Neural cell (in vitro differentiated cells): ENCODE measurements around the gene RPS27L. TPM values are rescaled to one million over a fixed set of nuclear protein-coding genes. Genes with fewer than 3 reads are reported as not detected.

ENCODE experiments used
- H2AFZ ChIP-seq: fragments of 200-600, 300-800 bp; sonication (generic), shearing (Covaris generic); 2 replicates; pipeline ENCODE4 v1.6.0; 2014; ENCODE audit warnings: low read depth, mild to moderate bottlenecking, antibody characterized with exemption, low read length, moderate library complexity
- H3F3A ChIP-seq: fragments of 200-600 bp; shearing (Covaris generic); 2 replicates; pipeline ENCODE4 v1.6.1; 2016; ENCODE audit warnings: mild to moderate bottlenecking, moderate library complexity, mixed read lengths, antibody characterized with exemption, low read length; ENCODE audit not compliant: insufficient read depth, poor library complexity, severe bottlenecking
- H3K27ac ChIP-seq: fragments of 200-600, 300-800 bp; sonication (generic), shearing (Covaris generic); 2 replicates; pipeline ENCODE4 v1.5.1; 2014; ENCODE audit warnings: mild to moderate bottlenecking, low read length, moderate library complexity
- H3K27me3 ChIP-seq: fragments of 300-800, 200-600 bp; sonication (generic), shearing (Covaris generic); 2 replicates; pipeline ENCODE4 v1.6.0; 2014; ENCODE audit warnings: mild to moderate bottlenecking, low read depth, low read length, moderate library complexity; ENCODE audit not compliant: insufficient read depth
- H3K36me3 ChIP-seq: fragments of 300-800, 200-600 bp; sonication (generic), shearing (Covaris generic); 2 replicates; pipeline ENCODE4 v1.5.1; 2014; ENCODE audit warnings: mild to moderate bottlenecking, antibody characterized with exemption, low read length, moderate library complexity; ENCODE audit not compliant: insufficient read depth
- H3K4me2 ChIP-seq: fragments of 300-800, 200-600 bp; sonication (generic), shearing (Covaris generic); 2 replicates; pipeline ENCODE4 v1.6.0; 2014; ENCODE audit warnings: mild to moderate bottlenecking, low read length
- H3K4me3 ChIP-seq: fragments of 300-800, 200-600 bp; sonication (generic), shearing (Covaris generic); 2 replicates; pipeline ENCODE4 v1.5.1; 2014; ENCODE audit warnings: mild to moderate bottlenecking, low read length, moderate library complexity
- H3K79me2 ChIP-seq: fragments of 200-600 bp; shearing (Covaris generic); replicated peaks from 2 replicates; pipeline ENCODE4 v1.6.0; 2014; ENCODE audit warnings: mild to moderate bottlenecking, low read length, moderate library complexity; ENCODE audit not compliant: insufficient read depth
- H3K9ac ChIP-seq: fragments of 300-800, 200-600 bp; sonication (generic), shearing (Covaris generic); 2 replicates; pipeline ENCODE4 v1.6.1; 2016; ENCODE audit warnings: mild to moderate bottlenecking, low read length, mixed read lengths
- H3K9me2 ChIP-seq: fragments of 200-600 bp; shearing (Covaris generic); 2 replicates; pipeline ENCODE4 v1.6.1; 2016; ENCODE audit warnings: mild to moderate bottlenecking, low read length, mixed read lengths; ENCODE audit not compliant: insufficient read depth
- H3K9me3 ChIP-seq: fragments of 200-600, 300-800 bp; sonication (generic), shearing (Covaris generic); 2 replicates; pipeline ENCODE4 v1.6.1; 2016; ENCODE audit warnings: mild to moderate bottlenecking, mixed run types, low read length, moderate library complexity, mixed read lengths
- H4K20me1 ChIP-seq: fragments of 200-600 bp; shearing (Covaris generic); 2 replicates; pipeline ENCODE4 v1.6.1; 2016; ENCODE audit warnings: mild to moderate bottlenecking, mixed run types; ENCODE audit not compliant: insufficient read depth
- EP300 ChIP-seq: fragments of 450-650 bp; conservative IDR thresholded peaks from 2 replicates; pipeline ENCODE4 v1.6.1; 2014; ENCODE audit warnings: antibody characterized with exemption, mild to moderate bottlenecking, moderate library complexity; ENCODE audit not compliant: poor library complexity, severe bottlenecking
- EZH2 ChIP-seq: fragments of 200-600, 300-800 bp; shearing (Covaris generic), sonication (generic); IDR thresholded peaks from 2 replicates; pipeline ENCODE4 v1.6.1; 2014; ENCODE audit warnings: antibody characterized with exemption, low read length, borderline replicate concordance, mild to moderate bottlenecking; ENCODE audit not compliant: insufficient read depth, poor library complexity, severe bottlenecking
- MXI1 ChIP-seq: fragments of 450-650 bp; conservative IDR thresholded peaks from 2 replicates; pipeline ENCODE4 v1.6.1; 2014; ENCODE audit warnings: antibody characterized with exemption, mild to moderate bottlenecking; ENCODE audit not compliant: poor library complexity, severe bottlenecking
- POLR2AphosphoS5 ChIP-seq: IDR thresholded peaks from 2 replicates; pipeline ENCODE4 v1.6.1; 2012
- RAD21 ChIP-seq: fragments of 450-650 bp; conservative IDR thresholded peaks from 2 replicates; pipeline ENCODE4 v1.6.1; 2014; ENCODE audit warnings: antibody characterized with exemption, mild to moderate bottlenecking, moderate library complexity
- SMC3 ChIP-seq: fragments of 450-650 bp; conservative IDR thresholded peaks from 2 replicates; pipeline ENCODE4 v1.6.1; 2014; ENCODE audit warnings: antibody characterized with exemption, mild to moderate bottlenecking, moderate library complexity; ENCODE audit not compliant: poor library complexity
- TAF1 ChIP-seq: IDR thresholded peaks from 2 replicates; pipeline ENCODE4 v1.6.1; 2012; ENCODE audit warnings: low read depth
- polyA plus RNA-seq: library from polyadenylated mRNA; depleted of rRNA; stranded (reverse); fragments of >200 nt; gene quantifications from 2 replicates; pipeline ENCODE4 v1.2.3, GENCODE V29; 2014
- TF ChIP-seq, protein P1 (sequence below): fragments of 450-650 bp; IDR thresholded peaks from 2 replicates; pipeline ENCODE4 v1.5.1; 2014; ENCODE audit warnings: antibody characterized with exemption, mild to moderate bottlenecking, moderate library complexity; ENCODE audit not compliant: poor library complexity, severe bottlenecking
- TF ChIP-seq, protein P2 (sequence below): IDR thresholded peaks from 2 replicates; pipeline ENCODE4 v1.6.1; 2012; ENCODE audit warnings: borderline replicate concordance

Gene RPS27L
- polyA plus RNA-seq, 1 donor from 2014 or later: 58.2 TPM

DNA sequence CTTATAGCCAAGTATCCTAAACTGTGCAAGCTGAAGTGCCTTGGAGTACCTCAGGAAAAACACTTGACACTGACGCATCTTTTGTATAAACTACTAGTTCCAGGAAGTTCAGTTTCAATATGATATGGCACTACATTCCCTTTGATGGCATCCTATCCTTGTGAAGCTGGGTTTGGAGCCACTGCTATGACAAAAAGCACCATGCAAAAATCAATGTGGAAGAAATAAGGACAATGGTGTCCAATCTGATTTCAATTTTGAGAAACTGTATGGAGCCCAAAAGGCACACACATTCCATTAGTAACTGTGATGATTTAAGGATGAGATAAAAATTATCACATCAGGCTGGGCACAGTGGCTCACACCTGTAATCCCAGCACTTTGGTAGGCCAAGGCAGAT lies 5.6 kb downstream of the RPS27L start:
- H3K27ac ChIP-seq: no peak overlapping the region
- H4K20me1 ChIP-seq: no peaks in the 10 kb centered on the region
- H3K9ac ChIP-seq: no peak overlapping the region
- no peaks in the 10 kb centered on the region for H3K9me3 ChIP-seq
- TF ChIP-seq SMC3 (no peak), TAF1 (no peak), MXI1 (no peak), EP300 (no peak), EZH2 (no peak), POLR2AphosphoS5 (no peak), RAD21 (no peak)
- TF ChIP-seq, protein P1, sequence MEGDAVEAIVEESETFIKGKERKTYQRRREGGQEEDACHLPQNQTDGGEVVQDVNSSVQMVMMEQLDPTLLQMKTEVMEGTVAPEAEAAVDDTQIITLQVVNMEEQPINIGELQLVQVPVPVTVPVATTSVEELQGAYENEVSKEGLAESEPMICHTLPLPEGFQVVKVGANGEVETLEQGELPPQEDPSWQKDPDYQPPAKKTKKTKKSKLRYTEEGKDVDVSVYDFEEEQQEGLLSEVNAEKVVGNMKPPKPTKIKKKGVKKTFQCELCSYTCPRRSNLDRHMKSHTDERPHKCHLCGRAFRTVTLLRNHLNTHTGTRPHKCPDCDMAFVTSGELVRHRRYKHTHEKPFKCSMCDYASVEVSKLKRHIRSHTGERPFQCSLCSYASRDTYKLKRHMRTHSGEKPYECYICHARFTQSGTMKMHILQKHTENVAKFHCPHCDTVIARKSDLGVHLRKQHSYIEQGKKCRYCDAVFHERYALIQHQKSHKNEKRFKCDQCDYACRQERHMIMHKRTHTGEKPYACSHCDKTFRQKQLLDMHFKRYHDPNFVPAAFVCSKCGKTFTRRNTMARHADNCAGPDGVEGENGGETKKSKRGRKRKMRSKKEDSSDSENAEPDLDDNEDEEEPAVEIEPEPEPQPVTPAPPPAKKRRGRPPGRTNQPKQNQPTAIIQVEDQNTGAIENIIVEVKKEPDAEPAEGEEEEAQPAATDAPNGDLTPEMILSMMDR: no peak
- TF ChIP-seq, protein P2, sequence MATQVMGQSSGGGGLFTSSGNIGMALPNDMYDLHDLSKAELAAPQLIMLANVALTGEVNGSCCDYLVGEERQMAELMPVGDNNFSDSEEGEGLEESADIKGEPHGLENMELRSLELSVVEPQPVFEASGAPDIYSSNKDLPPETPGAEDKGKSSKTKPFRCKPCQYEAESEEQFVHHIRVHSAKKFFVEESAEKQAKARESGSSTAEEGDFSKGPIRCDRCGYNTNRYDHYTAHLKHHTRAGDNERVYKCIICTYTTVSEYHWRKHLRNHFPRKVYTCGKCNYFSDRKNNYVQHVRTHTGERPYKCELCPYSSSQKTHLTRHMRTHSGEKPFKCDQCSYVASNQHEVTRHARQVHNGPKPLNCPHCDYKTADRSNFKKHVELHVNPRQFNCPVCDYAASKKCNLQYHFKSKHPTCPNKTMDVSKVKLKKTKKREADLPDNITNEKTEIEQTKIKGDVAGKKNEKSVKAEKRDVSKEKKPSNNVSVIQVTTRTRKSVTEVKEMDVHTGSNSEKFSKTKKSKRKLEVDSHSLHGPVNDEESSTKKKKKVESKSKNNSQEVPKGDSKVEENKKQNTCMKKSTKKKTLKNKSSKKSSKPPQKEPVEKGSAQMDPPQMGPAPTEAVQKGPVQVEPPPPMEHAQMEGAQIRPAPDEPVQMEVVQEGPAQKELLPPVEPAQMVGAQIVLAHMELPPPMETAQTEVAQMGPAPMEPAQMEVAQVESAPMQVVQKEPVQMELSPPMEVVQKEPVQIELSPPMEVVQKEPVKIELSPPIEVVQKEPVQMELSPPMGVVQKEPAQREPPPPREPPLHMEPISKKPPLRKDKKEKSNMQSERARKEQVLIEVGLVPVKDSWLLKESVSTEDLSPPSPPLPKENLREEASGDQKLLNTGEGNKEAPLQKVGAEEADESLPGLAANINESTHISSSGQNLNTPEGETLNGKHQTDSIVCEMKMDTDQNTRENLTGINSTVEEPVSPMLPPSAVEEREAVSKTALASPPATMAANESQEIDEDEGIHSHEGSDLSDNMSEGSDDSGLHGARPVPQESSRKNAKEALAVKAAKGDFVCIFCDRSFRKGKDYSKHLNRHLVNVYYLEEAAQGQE: no peak
- H3K36me3 ChIP-seq: no peaks in the 10 kb centered on the region
- no peak overlapping the region for H3K4me3 ChIP-seq
- no peaks in the 10 kb centered on the region for H3F3A ChIP-seq
- no peak overlapping the region for H2AFZ ChIP-seq
- no peaks in the 10 kb centered on the region for H3K27me3 ChIP-seq
- H3K9me2 ChIP-seq: no peaks in the 10 kb centered on the region
- no peak overlapping the region for H3K4me2 ChIP-seq
- H3K79me2 ChIP-seq: peaks cover 29% of the 10 kb centered on the region

DNA sequence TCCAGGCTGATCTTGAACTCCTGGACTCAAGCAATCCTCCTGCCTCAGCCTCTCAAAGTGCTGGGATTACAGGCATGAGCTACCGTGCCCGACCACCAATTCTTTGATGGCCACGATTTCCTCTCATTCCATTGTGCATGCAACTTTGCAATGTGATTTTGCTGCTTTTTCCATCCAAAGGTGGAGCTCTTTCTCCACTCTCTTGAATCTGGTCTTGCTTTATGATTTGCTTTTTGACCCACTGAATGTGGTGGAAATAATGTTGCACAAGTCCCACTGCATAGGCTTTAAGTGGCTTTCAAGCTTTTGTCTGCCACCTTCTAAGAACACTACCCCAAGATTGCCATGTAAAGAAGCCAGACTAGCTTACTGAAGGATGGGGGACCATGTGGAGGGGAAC lies 10.6 kb downstream of the RPS27L start:
- Histone ChIP-seq H3K4me2 (no peak overlapping the region), H3K36me3 (peaks cover 6% of the 10 kb centered on the region), H3K9ac (no peak overlapping the region), H3K4me3 (no peak overlapping the region), H2AFZ (no peak overlapping the region), H3K9me3 (no peaks in the 10 kb centered on the region), H3K27me3 (no peaks in the 10 kb centered on the region), H3K79me2 (no peaks in the 10 kb centered on the region), H4K20me1 (no peaks in the 10 kb centered on the region), H3F3A (no peaks in the 10 kb centered on the region), H3K9me2 (no peaks in the 10 kb centered on the region), H3K27ac (no peak overlapping the region)
- TF ChIP-seq EP300: no peak
- TF ChIP-seq, protein P1: no peak
- no peak for TF ChIP-seq MXI1
- no peak for TF ChIP-seq SMC3
- no peak for TF ChIP-seq RAD21
- TF ChIP-seq, protein P2: no peak
- TF ChIP-seq EZH2: no peak
- no peak for TF ChIP-seq TAF1
- no peak for TF ChIP-seq POLR2AphosphoS5
